Heart left ventricle (tissue), 16 donors: Measurements from ENCODE around the gene SORL1. TPM values are rescaled to one million over a fixed set of nuclear protein-coding genes. Genes with fewer than 3 reads are reported as not detected.

Experiments used
- ATAC-seq, 4 donors: fragments of 200-7000 bp; cut with Tn5 transposase; one replicate each; pipeline ENCODE4 v1.9.1; 2020 to 2022; ENCODE audit warnings: moderate library complexity in 4 of 4, mild to moderate bottlenecking in 3 of 4, moderate number of reproducible peaks in 1 of 4
- DNase-seq, 5 donors: peaks; one replicate each; pipeline ENCODE4 v3.0.0-alpha.2; 2020
- H3K27ac ChIP-seq, 12 donors: fragments of 200-600 bp; sonication (generic) in 4 of 12; one replicate each; pipeline versions ENCODE4 v1.5.0 to v1.8.0; 2016 to 2022; ENCODE audit warnings: mild to moderate bottlenecking in 2 of 12
- H3K27me3 ChIP-seq, 9 donors: fragments of 200-600 bp; sonication (generic) in 2 of 9; one replicate each; pipeline versions ENCODE4 v1.5.1 to v1.8.0; 2016 to 2022; ENCODE audit warnings: mild to moderate bottlenecking in 3 of 9
- H3K36me3 ChIP-seq, 9 donors: fragments of 200-600 bp; sonication (generic) in 2 of 9; one replicate each; pipeline versions ENCODE4 v1.5.0 to v1.8.0; 2018 to 2022; ENCODE audit warnings: mild to moderate bottlenecking in 2 of 9
- H3K4me1 ChIP-seq, 12 donors: fragments of 200-600 bp; sonication (generic) in 4 of 12; one replicate each; pipeline versions ENCODE4 v1.5.0 to v1.8.0; 2016 to 2022; ENCODE audit warnings: mild to moderate bottlenecking in 3 of 12
- H3K4me3 ChIP-seq, 12 donors: fragments of 200-600 bp; sonication (generic) in 4 of 12; one replicate each; pipeline versions ENCODE4 v1.5.0 to v1.8.0; 2017 to 2022; ENCODE audit warnings: mild to moderate bottlenecking in 9 of 12, moderate library complexity in 4 of 12
- H3K9me3 ChIP-seq, 12 donors: fragments of 200-600 bp; sonication (generic) in 4 of 12; one replicate each; pipeline versions ENCODE4 v1.5.0 to v1.8.0; 2016 to 2022; ENCODE audit warnings: mild to moderate bottlenecking in 1 of 12
- POLR2A ChIP-seq, 2 donors: fragments of 450-650 bp; IDR thresholded peaks; one replicate each; pipeline ENCODE4 v1.6.1; 2017; ENCODE audit warnings: antibody characterized with exemption in 2 of 2, mild to moderate bottlenecking in 2 of 2, moderate library complexity in 2 of 2
- WGBS, 4 donors: extraction: QIAGEN DNeasy Blood & Tissue Kit in 2 of 4; methylation state at CpG; one replicate each; pipeline versions ENCODE4 v1.1.5 to v1.1.7; 2013 to 2018; 5-methylcytosine and 5-hydroxymethylcytosine counted together
- intact Hi-C, 10 donors: fragments of 100-400 bp; cut with DNase I; formaldehyde crosslinking; loops; one replicate each; pipeline versions ENCODE4 v1.11.1 to v1.14.2; 2022
- polyA plus RNA-seq, 2 donors: library from polyadenylated mRNA; stranded (reverse); fragments of 200-250 nt; gene quantifications; one replicate each; pipeline ENCODE4 v1.2.3, GENCODE V29; 2013
- total RNA-seq, 9 donors: library from RNA; depleted of rRNA in 2 of 9; stranded (reverse); fragments of >200 nt in 2 of 9; fragmentation: NEBNext Ultra II Directional in 3 of 9; extraction: Animal tissue kit (Norgen Biotek cat#: 25700) in 3 of 9; gene quantifications; one replicate each; pipeline versions ENCODE4 v1.1.0 to v1.2.4, GENCODE V29; 2016 to 2023
- TF ChIP-seq, protein P1 (sequence below), 12 donors: fragments of 200-600 bp; sonication (generic) in 4 of 12; IDR thresholded peaks; one replicate each; pipeline versions ENCODE4 v1.5.0 to v1.8.0; 2018 to 2022; ENCODE audit warnings: antibody characterized with exemption in 12 of 12, mild to moderate bottlenecking in 5 of 12
- donor health status: ischemic (EF 13 %, LVEDD 7.1; RV severe dilation, severe dysfunction).
- donor health status: healthy with polysubstance abuse.
- donor health status: DM: no; HTN: yes; CAD: no.
- donor health status: DM: no; HTN: no; CAD: no.
- donor health status: ischemic (EF 25% LVEDD 6.9; RV normal size, moderate dysfunction).
- donor health status: ischemic (EF 25% LVEDD 5.7; RV mildly dilated, moderate dysfunction).
- donor health status: healthy.
- donor health status: DM: yes; HTN: yes; CAD: no.
- donor health status: ischemic (EF 35%, LVEDD 5.7; RV mildly dilated, moderate dysfunction).
- donor health status: nonischemic (EF 11% LVEDD 7.7; RV severe dilation, severe dysfunction).
- donor health status: DM: yes; HTN: yes; CAD: no.
- donor health status: PGD.
- donor health status: ischemic (EF 29% LVEDD 5.4; RV normal size, mild dysfunction).
- donor health status: nonischemic (EF 23%, LVEDD 6.1; RV moderate dilation, normal function).

SORL1 gene
- total and polyA plus RNA-seq, 11 donors, result 0.72 to 20.5 (median 5.2) TPM

DNA sequence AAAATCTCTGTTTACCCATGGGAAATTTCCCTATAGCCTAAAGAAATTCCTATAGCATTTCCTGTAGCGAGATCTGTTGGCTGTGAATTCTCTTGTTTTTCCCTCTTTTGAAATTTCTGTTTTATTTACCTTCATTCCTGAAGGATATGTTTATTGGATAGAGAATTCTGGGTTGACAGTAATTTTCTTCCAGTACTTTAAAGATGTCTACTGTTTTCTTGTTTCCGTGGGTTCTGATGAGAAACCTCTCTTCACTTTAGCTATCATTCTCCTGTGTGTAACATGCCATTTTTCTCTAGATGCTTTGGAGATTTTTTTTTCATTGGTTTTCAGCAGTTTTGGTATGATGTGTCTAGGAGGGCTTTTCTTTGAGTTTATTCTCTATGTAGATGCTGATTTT is 78.1 kb downstream of the SORL1 start:
- H3K4me1 ChIP-seq, result peaks cover 0 to 3% (median 0%) of the 10 kb centered on the region in 12 donors
- peaks cover 0 to 37% (median 11%) of the 10 kb centered on the region in 12 donors for H3K9me3 ChIP-seq
- peaks cover 0 to 16% (median 0%) of the 10 kb centered on the region in 9 donors for H3K36me3 ChIP-seq
- intact Hi-C loops, result loop anchor here in 5 of 10 donors (2.0 to 10.0 kb wide), 6 partner anchors 68 to 209 kb away; partner anchors contain the start of genes SORL1 (in 2 of the 5) and SORL1-AS1 (in 2 of the 5)
- WGBS, 4 donors, result 87 to 94% (median 89%) methylated on average over 2 of the region's 2 CpGs
- no peaks in the 10 kb centered on the region for H3K27me3 ChIP-seq
- DNase-seq, result no peak
- H3K27ac ChIP-seq, result no peak overlapping the region
- no peak overlapping the region for H3K4me3 ChIP-seq
- ATAC-seq, result no peak
- TF ChIP-seq, protein P1, sequence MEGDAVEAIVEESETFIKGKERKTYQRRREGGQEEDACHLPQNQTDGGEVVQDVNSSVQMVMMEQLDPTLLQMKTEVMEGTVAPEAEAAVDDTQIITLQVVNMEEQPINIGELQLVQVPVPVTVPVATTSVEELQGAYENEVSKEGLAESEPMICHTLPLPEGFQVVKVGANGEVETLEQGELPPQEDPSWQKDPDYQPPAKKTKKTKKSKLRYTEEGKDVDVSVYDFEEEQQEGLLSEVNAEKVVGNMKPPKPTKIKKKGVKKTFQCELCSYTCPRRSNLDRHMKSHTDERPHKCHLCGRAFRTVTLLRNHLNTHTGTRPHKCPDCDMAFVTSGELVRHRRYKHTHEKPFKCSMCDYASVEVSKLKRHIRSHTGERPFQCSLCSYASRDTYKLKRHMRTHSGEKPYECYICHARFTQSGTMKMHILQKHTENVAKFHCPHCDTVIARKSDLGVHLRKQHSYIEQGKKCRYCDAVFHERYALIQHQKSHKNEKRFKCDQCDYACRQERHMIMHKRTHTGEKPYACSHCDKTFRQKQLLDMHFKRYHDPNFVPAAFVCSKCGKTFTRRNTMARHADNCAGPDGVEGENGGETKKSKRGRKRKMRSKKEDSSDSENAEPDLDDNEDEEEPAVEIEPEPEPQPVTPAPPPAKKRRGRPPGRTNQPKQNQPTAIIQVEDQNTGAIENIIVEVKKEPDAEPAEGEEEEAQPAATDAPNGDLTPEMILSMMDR (IDR thresholded peaks at IDR 0.05), result no peak
- TF ChIP-seq POLR2A (IDR thresholded peaks at IDR 0.05), result no peak

DNA sequence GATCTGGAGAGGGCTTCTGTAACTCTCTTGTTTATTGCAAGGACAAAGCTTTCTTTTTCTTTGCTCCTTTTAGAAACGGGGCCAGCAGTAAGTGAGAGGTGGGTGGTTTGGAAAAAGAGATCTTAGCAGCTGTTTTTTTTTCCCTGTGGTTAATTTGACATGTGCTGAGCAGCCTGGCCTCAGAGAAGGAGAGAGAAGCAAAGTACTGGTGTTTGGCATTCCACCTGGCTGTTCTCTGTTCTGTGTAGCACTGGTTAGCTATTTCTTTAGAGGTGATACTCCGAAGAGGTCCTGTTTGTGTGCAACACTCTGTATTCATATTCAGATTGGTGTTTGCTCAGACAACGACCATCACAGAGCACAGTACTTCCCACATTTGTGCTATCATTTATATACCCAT is 81.5 kb downstream of the SORL1 start:
- WGBS, 4 donors, result 59 to 66% (median 61%) methylated on average over 3 of the region's 3 CpGs
- DNase-seq (no peak), ATAC-seq (peak in 1 of 4 donors; percentile 24)
- peaks cover 0 to 19% (median 0%) of the 10 kb centered on the region in 9 donors for H3K36me3 ChIP-seq
- H3K4me3 ChIP-seq, result no peak overlapping the region
- no peaks in the 10 kb centered on the region for H3K27me3 ChIP-seq
- TF ChIP-seq, protein P1 (IDR thresholded peaks at IDR 0.05), result no peak
- no peak for TF ChIP-seq POLR2A (IDR thresholded peaks at IDR 0.05)
- no peak overlapping the region for H3K27ac ChIP-seq
- intact Hi-C loops, result loop anchor here in 5 of 10 donors (5.0 to 10.0 kb wide), 5 partner anchors 71 to 211 kb away; partner anchors contain the start of genes SORL1 (in 2 of the 5) and SORL1-AS1 (in 2 of the 5)
- peaks cover 0 to 3% (median 0%) of the 10 kb centered on the region in 12 donors for H3K4me1 ChIP-seq
- peaks cover 0 to 25% (median 9%) of the 10 kb centered on the region in 12 donors for H3K9me3 ChIP-seq

DNA sequence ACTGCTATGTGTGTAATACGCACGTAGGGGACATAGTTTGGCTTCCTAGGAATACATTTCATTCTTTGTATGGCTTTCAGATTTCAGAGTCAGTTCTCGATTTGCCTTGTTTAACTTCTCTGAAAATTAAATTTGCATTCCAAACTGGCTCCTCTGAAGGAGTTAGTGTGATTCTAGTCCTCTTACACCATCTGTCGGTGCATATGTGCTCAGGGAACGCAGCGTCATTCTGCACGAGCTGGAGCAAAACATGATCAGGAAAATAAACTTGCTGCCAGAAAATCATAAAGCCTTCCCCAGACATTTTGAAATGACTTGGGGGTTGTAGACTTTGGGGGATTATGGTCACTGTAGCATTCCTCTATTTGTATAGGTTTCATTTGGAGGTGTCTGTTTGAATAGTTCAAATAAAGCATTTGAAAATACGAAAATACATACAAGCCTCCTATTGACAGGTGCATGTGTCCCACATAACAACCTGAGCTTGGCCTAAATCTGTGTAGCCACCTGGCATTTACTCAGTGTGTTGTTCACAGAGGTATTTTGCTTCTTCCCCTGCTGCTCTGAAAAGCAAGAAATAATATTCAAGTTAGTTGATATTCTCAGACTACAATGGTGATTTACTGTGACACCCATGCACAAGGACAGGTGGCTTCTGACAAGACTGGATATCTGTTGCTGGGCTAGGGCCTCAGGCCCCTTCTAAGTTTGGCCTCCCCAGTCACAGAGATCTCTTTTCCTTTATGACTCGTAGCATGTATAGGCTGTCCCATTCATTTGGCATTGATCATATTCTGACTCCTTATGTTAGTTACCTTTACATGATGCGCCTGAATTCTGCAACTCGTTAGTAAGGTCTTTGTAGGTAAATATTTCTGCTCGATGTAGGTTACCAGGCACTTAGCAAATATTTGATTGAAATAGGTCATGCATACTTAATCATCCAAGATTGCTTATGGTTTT is 82.3 kb downstream of the SORL1 start:
- WGBS, 4 donors, result 73 to 80% (median 78%) methylated on average over 12 of the region's 12 CpGs
- H3K4me3 ChIP-seq, result no peak overlapping the region
- no peak overlapping the region for H3K27ac ChIP-seq
- H3K36me3 ChIP-seq, result peaks cover 0 to 19% (median 0%) of the 10 kb centered on the region in 9 donors
- intact Hi-C loops, result loop anchor here (1.0 to 10.0 kb wide), 9 partner anchors 72 to 216 kb away; partner anchors contain the start of genes SORL1 (in 2 of the 10) and SORL1-AS1 (in 2 of the 10)
- DNase-seq, result no peak
- peak in 3 of 4 donors; percentile 68 to 80 (median 78) for ATAC-seq
- no peaks in the 10 kb centered on the region for H3K27me3 ChIP-seq
- H3K4me1 ChIP-seq, result peaks cover 0 to 3% (median 0%) of the 10 kb centered on the region in 12 donors
- H3K9me3 ChIP-seq, result peaks cover 0 to 21% (median 8%) of the 10 kb centered on the region in 12 donors
- TF ChIP-seq, protein P1 (IDR thresholded peaks at IDR 0.05), result peak in 11 of 12 donors; percentile 12 to 61 (median 47)
- TF ChIP-seq POLR2A (IDR thresholded peaks at IDR 0.05), result no peak
